22Rv1 (cell line): Measurements from ENCODE around the gene TGFBR3.

ENCODE experiments used
- CTCF ChIP-seq: fragments of 450-650 bp; IDR thresholded peaks from 2 replicates; pipeline ENCODE4 v1.5.1; 2017; ENCODE audit warnings: mild to moderate bottlenecking
- ZFX ChIP-seq: fragments of 450-650 bp; IDR thresholded peaks from 2 replicates; pipeline ENCODE4 v1.6.1; 2017; ENCODE audit warnings: antibody characterized with exemption, borderline replicate concordance

- no peak for TF ChIP-seq CTCF
- no peak for TF ChIP-seq ZFX
Observed at GRCh38 chr1:91715416-91716000, 170.4 kb downstream of the TGFBR3 start.
